HG02852 (cell line): ENCODE measurements around the gene DYNLRB2.

Experiments
- ATAC-seq: cut with Tn5 transposase; IDR thresholded peaks from one replicate; pipeline ENCODE4 v1.9.1; 2021; ENCODE audit warnings: mild to moderate bottlenecking, moderate library complexity; ENCODE audit not compliant: unreplicated experiment

The DYNLRB2 gene

DNA sequence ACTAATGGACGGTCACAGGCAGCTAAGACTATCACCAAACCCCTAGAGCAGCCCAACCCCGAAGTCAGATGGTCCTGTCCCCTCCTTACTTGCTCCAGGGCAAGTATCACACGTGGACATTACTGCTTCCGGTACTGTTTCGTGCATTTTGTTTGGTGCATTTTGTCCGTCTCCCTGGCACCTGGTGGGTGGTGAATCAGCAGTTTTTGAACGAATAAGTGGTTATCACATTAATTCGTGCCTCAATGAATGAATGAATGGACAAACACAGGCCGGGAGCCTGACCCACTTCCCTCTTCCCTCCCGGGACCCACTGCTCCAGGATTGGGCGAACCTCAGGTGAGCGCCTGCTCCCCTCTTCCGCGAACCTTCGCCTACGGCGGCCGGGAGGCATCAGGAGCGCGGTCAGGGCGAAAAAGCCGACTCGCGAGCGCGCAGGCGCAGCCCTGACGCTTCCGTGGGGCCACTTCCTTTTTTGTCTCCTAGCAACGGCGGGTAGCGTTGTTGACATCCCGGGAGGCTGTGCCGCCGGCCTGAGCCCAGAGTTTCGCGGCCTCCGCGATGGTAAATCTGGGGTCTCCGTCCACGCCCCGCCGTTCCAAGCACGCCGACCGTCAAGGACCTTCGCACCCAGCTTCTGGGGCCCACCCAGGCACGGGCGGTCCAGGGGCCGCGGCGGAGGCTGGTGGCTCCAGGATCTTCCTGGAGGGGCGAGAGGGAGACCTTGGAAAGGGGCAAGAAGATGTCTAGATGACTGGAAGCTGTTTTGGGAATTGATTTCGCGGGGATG is at the start of gene DYNLRB2:
TSS of gene DYNLRB2 (plus strand) at position 478 of the 790 bp plus-strand sequence. CDS start at position 562, 84 bp downstream.
- ATAC-seq: peak; percentile 95

- ATAC-seq: no peak
Observed at GRCh38 chr16:80500116-80500859, 40.5 kb upstream of the DYNLRB2 start.

DNA sequence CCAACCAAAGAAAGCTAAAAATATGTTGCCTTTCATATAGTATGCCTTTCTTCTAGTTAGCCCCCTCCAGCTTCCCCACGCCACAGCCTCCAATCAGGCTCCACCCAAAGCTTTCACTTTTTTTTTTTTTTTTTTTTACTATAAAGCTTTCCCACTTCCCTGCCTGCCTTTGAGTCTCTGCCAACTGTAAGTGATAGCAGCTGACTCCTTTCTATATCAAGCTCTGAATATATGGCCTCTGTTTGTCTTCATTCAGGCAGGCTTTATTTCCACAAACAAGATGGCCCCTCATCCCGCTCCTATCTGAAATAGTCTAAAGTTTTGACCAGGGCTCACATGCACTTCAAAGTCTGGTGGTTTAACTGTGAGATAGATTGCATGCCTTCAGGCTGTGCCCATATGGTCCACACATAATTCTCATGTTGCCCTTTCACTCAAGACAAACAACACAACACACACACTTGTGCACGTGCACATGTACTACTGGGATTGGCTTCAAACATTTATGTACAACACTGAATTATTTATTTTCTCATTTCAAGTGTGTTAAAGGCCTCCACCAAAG is 39.8 kb upstream of the DYNLRB2 start:
- ATAC-seq: no peak

- no peak for ATAC-seq
Observed at GRCh38 chr16:80503107-80503506, 37.7 kb upstream of the DYNLRB2 start.

GRCh38 chr16:80507538-80507937 is 33.3 kb upstream of the DYNLRB2 start:
- ATAC-seq: no peak

GRCh38 chr16:80509872-80510271 is 30.9 kb upstream of the DYNLRB2 start:
- ATAC-seq: no peak

GRCh38 chr16:80511824-80512592 is 28.8 kb upstream of the DYNLRB2 start:
- no peak for ATAC-seq

GRCh38 chr16:80512593-80512853 is 28.3 kb upstream of the DYNLRB2 start:
- ATAC-seq: no peak

GRCh38 chr16:80515374-80515773 is 25.4 kb upstream of the DYNLRB2 start:
- ATAC-seq: no peak

DNA sequence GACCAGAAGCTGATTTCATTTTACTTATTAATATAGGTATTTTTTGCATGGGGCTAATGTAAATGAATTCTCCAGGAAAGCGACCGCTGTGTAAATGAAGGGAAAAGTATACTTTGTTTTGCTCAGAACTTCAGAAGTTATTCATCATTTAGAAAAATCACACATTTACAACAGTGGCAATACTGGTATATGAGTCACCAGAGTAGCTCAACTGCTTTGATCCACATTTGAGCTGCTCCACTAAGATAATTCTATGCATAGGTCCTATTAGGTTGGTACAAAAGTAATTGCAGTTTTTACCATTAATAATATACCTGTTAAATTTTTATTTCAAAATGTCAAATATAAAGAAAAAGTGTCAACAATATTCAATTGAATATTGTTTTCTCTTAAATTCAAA is 22.9 kb upstream of the DYNLRB2 start:
- ATAC-seq: no peak

DNA sequence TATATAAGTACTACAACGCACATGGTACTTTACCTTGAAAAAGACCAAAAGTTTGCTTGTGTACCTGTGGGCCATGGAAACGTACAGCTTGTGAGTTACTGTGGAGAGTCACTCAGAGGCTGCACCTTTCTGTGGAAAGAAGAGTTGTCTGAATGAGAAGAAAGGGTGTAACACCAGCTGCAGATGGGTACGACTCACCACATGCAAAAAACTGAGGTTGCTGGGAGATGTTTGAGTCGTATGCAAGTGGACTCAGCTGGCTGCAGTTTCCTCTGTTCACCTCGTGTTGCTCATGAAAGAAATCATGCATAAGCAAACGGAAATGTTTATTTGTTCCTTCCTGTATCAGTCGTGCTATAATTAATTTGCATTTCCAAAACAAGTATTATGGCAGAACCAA is 22.4 kb upstream of the DYNLRB2 start:
- ATAC-seq: peak; percentile 55

- ATAC-seq: no peak
Observed at GRCh38 chr16:80519189-80519588, 21.6 kb upstream of the DYNLRB2 start.

- no peak for ATAC-seq
Observed at GRCh38 chr16:80525420-80525819, 15.4 kb upstream of the DYNLRB2 start.

- peak; percentile 52 for ATAC-seq
Observed at GRCh38 chr16:80526418-80527061, 14.3 kb upstream of the DYNLRB2 start.

DNA sequence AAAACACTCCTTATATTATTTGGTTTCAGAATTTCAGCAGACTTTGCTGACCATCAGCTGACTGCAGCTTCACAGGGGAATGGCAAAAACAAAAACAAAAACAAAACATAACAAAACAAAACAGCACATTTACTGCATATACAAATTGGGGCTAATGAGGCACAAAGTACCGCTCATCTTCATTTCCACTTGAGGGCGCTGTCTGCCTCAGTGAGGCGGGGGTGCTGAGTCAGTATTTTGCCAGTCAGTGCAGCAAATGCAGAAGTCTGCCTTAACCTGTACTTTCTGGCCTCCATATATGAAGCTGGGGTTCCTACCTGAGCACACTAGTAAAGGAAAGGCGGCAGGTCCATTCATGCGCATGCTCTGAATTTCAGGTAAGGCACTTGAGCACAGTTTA is 13.5 kb upstream of the DYNLRB2 start:
- peak; percentile 79 for ATAC-seq

DNA sequence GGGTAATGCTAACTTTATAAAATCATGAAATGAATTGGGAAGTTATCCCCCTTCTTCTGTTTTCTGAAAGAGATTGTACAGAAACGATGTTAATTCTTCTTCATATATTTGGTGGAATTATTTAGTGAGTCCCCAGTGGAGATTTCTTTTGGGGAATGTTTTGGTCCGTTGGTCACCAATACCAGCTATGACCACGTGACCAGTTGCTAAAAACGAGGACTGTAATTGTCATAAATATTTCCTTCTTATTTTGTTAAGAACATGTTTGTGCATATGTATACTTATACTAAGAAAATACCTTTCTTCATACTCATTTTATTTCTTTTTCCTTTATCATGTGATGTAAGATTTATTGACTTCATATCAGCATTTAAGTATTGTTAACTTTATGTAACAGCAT is 10.3 kb upstream of the DYNLRB2 start:
- no peak for ATAC-seq

DNA sequence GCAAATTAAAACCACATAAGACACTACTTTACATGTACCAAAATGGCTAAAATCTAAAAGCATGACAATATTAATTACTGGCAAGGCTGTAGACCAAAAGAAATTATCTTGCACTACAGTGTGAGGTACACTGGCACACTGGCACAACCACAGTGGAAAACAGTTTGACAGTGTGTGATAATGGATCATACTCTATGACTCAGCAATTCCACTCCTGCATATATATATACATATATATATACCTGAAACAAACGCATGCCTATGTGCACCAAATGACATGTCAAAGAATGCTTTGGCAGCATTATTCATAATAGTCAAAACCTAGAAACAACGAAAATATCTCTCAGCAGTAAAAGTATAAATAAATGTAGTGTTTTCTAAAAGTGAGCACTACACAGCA is 4.6 kb upstream of the DYNLRB2 start:
- ATAC-seq: no peak

DNA sequence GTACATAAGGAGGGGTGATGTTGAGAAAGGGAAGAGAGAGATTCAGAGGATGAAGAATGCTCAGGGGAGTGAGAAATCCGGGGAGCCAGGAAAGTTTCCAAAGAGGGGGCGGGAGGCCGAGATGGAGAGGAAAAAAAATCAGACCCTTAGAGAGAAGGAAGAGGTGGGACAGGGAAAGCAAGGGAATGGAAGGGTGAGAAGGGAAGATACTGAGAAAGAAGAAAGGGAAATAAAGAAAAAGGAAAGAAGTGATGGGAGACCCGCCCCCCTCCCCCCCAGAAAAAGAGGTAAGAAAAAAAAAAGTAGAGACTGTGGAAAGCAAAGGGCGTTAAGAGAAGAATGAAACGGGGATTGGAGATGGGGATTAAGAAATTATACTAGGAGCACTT is 507 bp downstream of the DYNLRB2 start:
- no peak for ATAC-seq

DNA sequence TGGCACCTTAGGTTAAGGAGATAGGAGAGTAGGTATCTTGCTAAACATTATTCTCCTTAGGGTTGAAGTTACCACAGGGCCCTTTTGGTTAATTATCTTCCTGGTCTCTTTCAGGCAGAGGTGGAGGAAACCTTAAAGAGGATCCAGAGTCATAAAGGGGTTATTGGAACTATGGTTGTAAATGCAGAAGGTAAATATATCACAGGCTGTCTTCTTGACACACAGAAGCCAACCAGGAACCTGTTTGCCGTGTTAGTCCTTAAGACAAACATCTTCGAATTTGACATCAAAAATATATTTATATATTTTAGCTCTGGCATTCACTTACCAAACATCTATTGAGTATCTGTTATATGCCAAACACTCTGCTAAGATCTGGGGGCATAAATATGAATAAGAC is 2.4 kb downstream of the DYNLRB2 start:
- no peak for ATAC-seq

GRCh38 chr16:80544326-80544725 is 3.5 kb downstream of the DYNLRB2 start:
- ATAC-seq: no peak

GRCh38 chr16:80546249-80546648 is 5.5 kb downstream of the DYNLRB2 start:
- no peak for ATAC-seq
